ENCODE results near the gene MARK3.
"Not testable (repeated sequence)": the region's sequence is repeated elsewhere in the genome, so short reads cannot be mapped to it uniquely, and the experiment has no call there.

Gene MARK3

DNA sequence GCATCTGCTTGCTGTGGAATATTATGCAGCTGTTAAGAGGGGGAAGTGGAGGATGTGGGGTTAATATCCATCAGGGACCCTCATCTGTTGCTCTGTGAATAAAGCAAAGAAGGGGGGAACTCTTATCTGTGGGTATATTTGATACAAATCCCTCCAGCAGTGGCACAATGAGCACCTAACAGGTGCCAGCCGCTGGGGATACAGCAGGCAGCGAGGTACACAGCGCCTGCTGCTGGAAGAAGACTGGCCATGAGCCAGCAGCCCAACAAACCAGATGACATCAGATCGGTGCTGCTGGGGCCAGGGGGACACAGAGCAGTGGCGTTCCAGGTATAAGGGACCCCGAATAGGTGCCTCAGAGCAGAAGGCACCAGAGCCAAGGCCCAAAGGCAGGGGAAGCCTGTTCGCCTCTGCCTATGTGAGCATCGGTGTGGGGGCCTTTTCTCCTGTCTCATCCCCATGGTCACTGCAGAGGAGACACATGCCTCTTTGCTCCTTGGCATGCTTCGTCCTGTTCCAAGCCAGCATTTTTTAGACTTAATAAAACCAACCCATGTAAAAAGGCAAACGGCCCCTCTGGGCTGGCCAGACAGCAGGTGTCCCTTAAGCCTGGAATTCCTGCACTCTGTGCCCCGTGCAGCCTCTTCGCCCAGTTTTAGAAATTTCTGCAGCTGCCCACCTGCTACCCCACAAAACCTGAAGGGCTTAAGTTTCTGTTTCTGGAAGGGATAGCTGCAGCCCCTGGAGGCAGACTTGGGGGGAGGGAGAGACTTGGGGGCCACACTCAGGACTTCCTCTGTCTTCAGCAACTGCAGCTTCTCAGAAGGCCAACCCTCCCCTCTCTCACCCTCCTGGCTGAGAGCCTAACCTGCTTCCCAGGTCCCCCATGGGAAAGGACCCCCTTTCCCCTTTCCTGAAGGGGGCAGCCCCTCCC lies 139.1 kb downstream of the MARK3 start:
- no peak overlapping the region for H3K27ac ChIP-seq (ENCODE audit: low read length)
- no peaks in the 10 kb centered on the region for H3K27me3 ChIP-seq (ENCODE audit: low read depth, low read length)
- H3K4me1 ChIP-seq (ENCODE audit: control insufficient read depth in 1 of 2, insufficient read depth in 2 of 2, low read length in 2 of 2) = peaks cover 4 to 42% of the 10 kb centered on the region in 2 donors

DNA sequence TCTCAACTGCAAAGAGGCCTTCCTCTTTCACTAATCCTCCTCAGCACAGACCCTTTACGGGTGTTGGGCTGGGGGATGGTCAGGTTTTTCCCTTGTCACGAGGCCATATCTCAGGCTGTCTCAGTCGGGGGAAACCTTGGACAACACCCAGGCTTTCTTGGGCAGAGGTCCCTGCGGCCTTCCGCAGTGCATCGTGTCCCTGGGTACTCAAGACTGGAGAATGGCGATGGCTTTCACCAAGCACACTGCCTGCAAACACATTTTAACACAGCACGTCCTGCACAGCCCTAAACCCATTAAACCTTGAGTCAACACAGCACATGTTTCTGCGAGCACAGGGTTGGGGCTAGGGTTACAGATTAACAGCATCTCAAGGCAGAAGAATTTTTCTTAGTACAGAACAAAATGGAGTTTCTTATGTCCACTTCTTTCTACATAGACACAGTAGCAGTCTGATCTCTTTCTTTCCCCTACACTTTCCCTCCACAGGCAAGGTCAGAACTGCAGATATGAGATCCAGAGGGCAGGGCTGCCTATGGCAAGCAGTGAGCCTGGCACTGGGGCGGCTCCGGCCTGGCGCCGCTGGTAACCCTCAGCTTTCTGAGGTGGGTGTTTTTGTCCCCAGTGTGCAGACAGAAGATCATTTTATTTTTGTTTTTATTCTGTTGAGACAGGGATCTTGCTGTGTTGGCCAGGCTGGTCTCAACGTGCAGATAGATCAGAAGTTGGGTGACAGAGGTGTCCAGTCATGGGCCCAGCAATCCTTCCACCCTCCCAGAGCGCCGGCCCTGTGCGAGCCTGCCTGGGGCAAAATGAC lies 140.4 kb downstream of the MARK3 start:
- not testable (repeated sequence) for H3K9me3 ChIP-seq (ENCODE audit: control insufficient read depth in 1 of 2, low read length in 2 of 2); H3K27me3 ChIP-seq (ENCODE audit: low read depth, low read length); H3K4me3 ChIP-seq (ENCODE audit: low read depth in 1 of 2, low read length in 2 of 2); H3K36me3 ChIP-seq (ENCODE audit: control insufficient read depth in 1 of 2, insufficient read depth in 2 of 2, low read length in 2 of 2); H3K27ac ChIP-seq (ENCODE audit: low read length)
- H3K4me1 ChIP-seq (ENCODE audit: control insufficient read depth in 1 of 2, insufficient read depth in 2 of 2, low read length in 2 of 2) = peaks cover 11 to 42% of the 10 kb centered on the region in 2 donors

More for the DNA sequence above, 139.1 kb downstream of the MARK3 start:
- Histone ChIP-seq H3K36me3 (ENCODE audit: control insufficient read depth in 1 of 2, insufficient read depth in 2 of 2, low read length in 2 of 2) (peaks cover 0 to 4% of the 10 kb centered on the region in 2 donors), H3K9me3 (ENCODE audit: control insufficient read depth in 1 of 2, low read length in 2 of 2) (no peaks in the 10 kb centered on the region), H3K4me3 (ENCODE audit: low read depth in 1 of 2, low read length in 2 of 2) (no peak overlapping the region)

GRCh38 chr14:103526247-103526913 lies 141.2 kb downstream of the MARK3 start:
- H3K36me3 ChIP-seq (ENCODE audit: control insufficient read depth in 1 of 2, insufficient read depth in 2 of 2, low read length in 2 of 2) = no peaks in the 10 kb centered on the region
- H3K27me3 ChIP-seq (ENCODE audit: low read depth, low read length) = no peaks in the 10 kb centered on the region
- H3K4me1 ChIP-seq (ENCODE audit: control insufficient read depth in 1 of 2, insufficient read depth in 2 of 2, low read length in 2 of 2) = peaks cover 11 to 47% of the 10 kb centered on the region in 2 donors
- no peaks in the 10 kb centered on the region for H3K9me3 ChIP-seq (ENCODE audit: control insufficient read depth in 1 of 2, low read length in 2 of 2)
- no peak overlapping the region for H3K27ac ChIP-seq (ENCODE audit: low read length)
- no peak overlapping the region for H3K4me3 ChIP-seq (ENCODE audit: low read depth in 1 of 2, low read length in 2 of 2)

DNA sequence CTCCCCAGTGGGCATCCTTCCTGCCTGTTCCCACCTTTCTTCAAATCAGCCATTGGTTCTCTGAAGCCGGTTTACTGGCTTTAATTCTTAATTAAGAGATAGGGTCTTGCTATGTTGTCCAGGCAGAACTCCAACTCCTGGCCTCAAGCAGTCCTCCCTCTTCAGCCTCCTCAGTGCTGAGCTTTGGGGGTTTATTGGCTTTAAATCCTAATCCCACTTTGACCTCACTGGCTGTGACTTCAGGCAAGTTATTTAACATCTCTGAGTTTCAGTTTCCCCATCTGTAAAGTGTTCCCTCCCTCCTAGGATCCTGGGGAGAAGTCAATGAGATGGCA lies 141.7 kb downstream of the MARK3 start:
- H3K4me1 ChIP-seq (ENCODE audit: control insufficient read depth in 1 of 2, insufficient read depth in 2 of 2, low read length in 2 of 2) = peaks cover 11 to 52% of the 10 kb centered on the region in 2 donors
- no peaks in the 10 kb centered on the region for H3K36me3 ChIP-seq (ENCODE audit: control insufficient read depth in 1 of 2, insufficient read depth in 2 of 2, low read length in 2 of 2)
- no peaks in the 10 kb centered on the region for H3K9me3 ChIP-seq (ENCODE audit: control insufficient read depth in 1 of 2, low read length in 2 of 2)
- H3K27ac ChIP-seq (ENCODE audit: low read length) = no peak overlapping the region
- H3K27me3 ChIP-seq (ENCODE audit: low read depth, low read length) = no peaks in the 10 kb centered on the region
- H3K4me3 ChIP-seq (ENCODE audit: low read depth in 1 of 2, low read length in 2 of 2) = no peak overlapping the region

DNA sequence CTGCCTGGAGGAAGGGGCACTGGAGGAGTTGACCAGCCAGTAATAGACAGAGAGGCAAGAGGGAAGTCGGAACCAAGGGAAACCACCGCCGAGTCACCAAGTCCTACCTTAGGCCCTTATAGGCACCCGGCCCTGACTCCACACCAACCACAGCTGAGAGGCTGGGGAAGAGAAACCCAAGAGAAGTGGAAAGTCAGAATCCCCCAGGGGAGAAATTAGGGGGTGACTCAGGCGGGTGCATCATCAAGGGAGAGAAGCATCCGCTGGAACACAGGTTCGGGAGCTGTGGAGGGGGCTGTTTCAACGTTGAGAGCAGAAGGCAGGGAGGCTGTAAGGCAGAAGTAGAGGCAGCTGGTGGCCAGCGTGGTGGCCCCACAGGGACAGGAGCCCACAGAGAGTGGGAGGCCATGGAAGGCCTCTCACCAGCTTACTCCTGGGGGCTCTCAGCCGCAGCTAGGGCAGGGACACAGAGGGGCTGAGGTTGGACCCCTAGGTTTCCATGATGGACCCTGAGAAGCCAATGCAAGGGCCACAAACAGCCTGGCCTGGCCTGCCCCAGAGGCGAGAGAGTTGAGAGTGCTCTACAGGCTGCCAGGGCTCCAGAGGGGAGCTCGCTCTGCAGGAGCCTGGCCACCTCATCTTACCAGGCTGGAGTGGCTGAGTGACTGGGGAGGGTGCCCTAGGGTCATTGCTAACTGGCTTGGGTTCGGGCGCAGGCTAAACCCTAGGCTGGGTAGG lies 142.4 kb downstream of the MARK3 start:
- Histone ChIP-seq H3K27ac (ENCODE audit: low read length) (no peak overlapping the region), H3K36me3 (ENCODE audit: control insufficient read depth in 1 of 2, insufficient read depth in 2 of 2, low read length in 2 of 2) (no peaks in the 10 kb centered on the region), H3K9me3 (ENCODE audit: control insufficient read depth in 1 of 2, low read length in 2 of 2) (no peaks in the 10 kb centered on the region), H3K4me3 (ENCODE audit: low read depth in 1 of 2, low read length in 2 of 2) (no peak overlapping the region), H3K27me3 (ENCODE audit: low read depth, low read length) (no peaks in the 10 kb centered on the region), H3K4me1 (ENCODE audit: control insufficient read depth in 1 of 2, insufficient read depth in 2 of 2, low read length in 2 of 2) (peaks cover 11 to 54% of the 10 kb centered on the region in 2 donors)

GRCh38 chr14:103528146-103528586 lies 143.0 kb downstream of the MARK3 start:
- H3K36me3 ChIP-seq (ENCODE audit: control insufficient read depth in 1 of 2, insufficient read depth in 2 of 2, low read length in 2 of 2) = no peaks in the 10 kb centered on the region
- H3K4me1 ChIP-seq (ENCODE audit: control insufficient read depth in 1 of 2, insufficient read depth in 2 of 2, low read length in 2 of 2) = peaks cover 11 to 55% of the 10 kb centered on the region in 2 donors
- no peaks in the 10 kb centered on the region for H3K9me3 ChIP-seq (ENCODE audit: control insufficient read depth in 1 of 2, low read length in 2 of 2)
- peak overlapping the region; percentile 60 to 98 for H3K4me3 ChIP-seq (ENCODE audit: low read depth in 1 of 2, low read length in 2 of 2)
- H3K27ac ChIP-seq (ENCODE audit: low read length) = peak overlapping the region; percentile 74
- H3K27me3 ChIP-seq (ENCODE audit: low read depth, low read length) = no peaks in the 10 kb centered on the region

DNA sequence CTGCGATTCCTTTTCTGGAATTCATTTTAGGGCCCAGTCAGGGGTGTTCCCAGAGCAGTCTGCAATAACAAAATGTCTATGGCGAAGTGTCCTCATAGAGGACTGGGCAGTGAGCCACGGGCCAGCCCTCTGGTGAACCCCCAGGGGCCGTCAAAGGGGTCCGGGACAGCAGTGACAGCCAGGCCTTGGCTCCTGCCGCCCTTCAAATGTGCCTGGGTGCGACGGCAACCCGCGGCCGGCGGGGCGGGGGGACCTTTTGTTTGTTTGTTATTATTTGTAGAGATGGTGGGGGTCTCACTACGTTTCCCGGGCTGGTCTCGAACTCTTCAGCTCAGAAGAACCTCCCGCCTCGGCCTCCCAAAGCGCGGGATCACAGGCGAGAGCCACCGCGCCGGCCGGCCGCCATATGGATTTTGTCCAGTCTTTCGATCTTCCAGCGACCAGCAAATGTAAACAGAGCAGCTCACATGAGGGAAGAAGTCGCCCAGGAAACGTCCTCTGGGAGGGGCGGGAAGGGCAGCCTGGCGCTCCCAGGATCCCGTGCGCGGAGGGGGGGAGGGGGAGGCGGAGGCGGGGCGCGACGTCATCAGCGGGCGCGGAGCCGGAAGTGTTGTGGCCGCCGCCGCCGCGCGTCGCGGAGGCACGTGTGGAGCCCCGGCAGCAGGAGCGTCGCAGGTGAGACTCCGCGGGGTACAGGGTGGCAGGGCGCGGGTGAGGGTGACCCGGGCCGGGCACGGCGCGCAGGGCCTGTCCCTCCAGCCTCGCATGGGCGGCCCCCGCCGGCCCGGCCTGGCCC lies 143.6 kb downstream of the MARK3 start, which contains the start of gene TRMT61A:
TRMT61A (plus strand) TSS at position 610 of the 796 bp plus-strand sequence. CDS start 783 bp downstream, outside the sequence.
- peak within 1 kb of the TSS; percentile 88 to 98 for H3K4me3 ChIP-seq (ENCODE audit: low read depth in 1 of 2, low read length in 2 of 2)
- no peaks in the 10 kb centered on the region for H3K36me3 ChIP-seq (ENCODE audit: control insufficient read depth in 1 of 2, insufficient read depth in 2 of 2, low read length in 2 of 2)
- no peaks in the 10 kb centered on the region for H3K9me3 ChIP-seq (ENCODE audit: control insufficient read depth in 1 of 2, low read length in 2 of 2)
- H3K27ac ChIP-seq (ENCODE audit: low read length) = peak within 1 kb of the TSS; percentile 74
- peaks cover 11 to 57% of the 10 kb centered on the region in 2 donors for H3K4me1 ChIP-seq (ENCODE audit: control insufficient read depth in 1 of 2, insufficient read depth in 2 of 2, low read length in 2 of 2)
- no peaks in the 10 kb centered on the region for H3K27me3 ChIP-seq (ENCODE audit: low read depth, low read length)

- no peaks in the 10 kb centered on the region for H3K9me3 ChIP-seq (ENCODE audit: control insufficient read depth in 1 of 2, low read length in 2 of 2)
- H3K4me3 ChIP-seq (ENCODE audit: low read depth in 1 of 2, low read length in 2 of 2) = peak overlapping the region; percentile 88 to 98
- H3K4me1 ChIP-seq (ENCODE audit: control insufficient read depth in 1 of 2, insufficient read depth in 2 of 2, low read length in 2 of 2) = peaks cover 11 to 66% of the 10 kb centered on the region in 2 donors
- H3K27me3 ChIP-seq (ENCODE audit: low read depth, low read length) = no peaks in the 10 kb centered on the region
- peak overlapping the region; percentile 74 for H3K27ac ChIP-seq (ENCODE audit: low read length)
- no peaks in the 10 kb centered on the region for H3K36me3 ChIP-seq (ENCODE audit: control insufficient read depth in 1 of 2, insufficient read depth in 2 of 2, low read length in 2 of 2)
These were observed 144.5 kb downstream of the MARK3 start for GRCh38 chr14:103529383-103530365.

DNA sequence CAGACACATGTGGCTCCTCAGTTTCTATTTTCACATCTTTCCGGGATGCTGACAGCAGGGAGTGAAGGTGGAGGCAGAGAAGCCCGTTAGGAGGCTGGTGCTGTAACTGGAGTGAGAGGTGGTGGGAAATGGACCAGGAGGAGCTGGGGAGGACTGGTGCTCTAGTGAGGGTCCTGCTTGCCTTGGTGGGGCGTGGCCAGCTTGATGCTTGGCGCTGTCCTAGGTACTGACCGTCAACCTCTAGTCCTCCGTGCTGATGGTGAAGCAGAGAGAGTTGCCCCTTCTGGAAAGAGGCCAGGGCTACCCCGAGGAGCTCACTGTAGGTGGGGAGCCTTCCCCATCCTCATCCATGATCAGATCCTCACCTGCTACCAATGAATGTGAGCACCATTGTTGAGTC lies 145.2 kb downstream of the MARK3 start:
- Histone ChIP-seq H3K36me3 (ENCODE audit: control insufficient read depth in 1 of 2, insufficient read depth in 2 of 2, low read length in 2 of 2) (no peaks in the 10 kb centered on the region), H3K4me3 (ENCODE audit: low read depth in 1 of 2, low read length in 2 of 2) (peak overlapping the region in 1 of 2 donors; percentile 98), H3K27me3 (ENCODE audit: low read depth, low read length) (no peaks in the 10 kb centered on the region), H3K27ac (ENCODE audit: low read length) (no peak overlapping the region), H3K4me1 (ENCODE audit: control insufficient read depth in 1 of 2, insufficient read depth in 2 of 2, low read length in 2 of 2) (peaks cover 11 to 73% of the 10 kb centered on the region in 2 donors), H3K9me3 (ENCODE audit: control insufficient read depth in 1 of 2, low read length in 2 of 2) (no peaks in the 10 kb centered on the region)

Measured in muscle layer of duodenum (tissue), 2 donors.